SH-SY5Y (cell line): ENCODE results near the gene DPEP2NB.

Experiments
- GATA2 ChIP-seq: IDR thresholded peaks from 2 replicates; pipeline ENCODE4 v1.6.1; 2011; ENCODE audit warnings: mild to moderate bottlenecking, low read depth, low read length
- GATA3 ChIP-seq: IDR thresholded peaks from 2 replicates; pipeline ENCODE4 v1.6.1; 2011; ENCODE audit warnings: low read depth, mild to moderate bottlenecking, low read length, moderate library complexity

The DPEP2NB gene

GRCh38 chr16:67996666-67997065 is 19.0 kb downstream of the DPEP2NB start:
- TF ChIP-seq GATA2 (no peak), GATA3 (no peak)

- TF ChIP-seq GATA3, result no peak
These were observed 20.3 kb downstream of the DPEP2NB start for GRCh38 chr16:67995423-67995822.

- TF ChIP-seq GATA3 (no peak), GATA2 (no peak)
These were observed 22.3 kb downstream of the DPEP2NB start for GRCh38 chr16:67993207-67994039.

- no peak for TF ChIP-seq GATA3
- no peak for TF ChIP-seq GATA2
These were observed 23.0 kb downstream of the DPEP2NB start for GRCh38 chr16:67992661-67993206.

GRCh38 chr16:67990018-67990386 is 25.7 kb downstream of the DPEP2NB start:
- TF ChIP-seq GATA3 (no peak), GATA2 (no peak)

GRCh38 chr16:67989322-67990017 is 26.2 kb downstream of the DPEP2NB start:
- TF ChIP-seq GATA3 (no peak), GATA2 (no peak)

- TF ChIP-seq GATA2 (no peak), GATA3 (no peak)
These were observed 27.0 kb downstream of the DPEP2NB start for GRCh38 chr16:67988675-67989074.

GRCh38 chr16:67987460-67988160 is 28.1 kb downstream of the DPEP2NB start:
- TF ChIP-seq GATA3 (no peak), GATA2 (no peak)

GRCh38 chr16:67986949-67987348 is 28.8 kb downstream of the DPEP2NB start:
- no peak for TF ChIP-seq GATA2
- TF ChIP-seq GATA3, result no peak

GRCh38 chr16:67982011-67982696 is 33.6 kb downstream of the DPEP2NB start:
- TF ChIP-seq GATA2 (no peak), GATA3 (no peak)

- TF ChIP-seq GATA3 (no peak), GATA2 (no peak)
These were observed 35.6 kb downstream of the DPEP2NB start, which contains the start of gene DPEP3 for GRCh38 chr16:67979955-67980678. Gene DPEP3 (minus strand): TSS chr16:67980499. CDS start chr16:67980380, 119 bp downstream.

- TF ChIP-seq GATA2 (no peak), GATA3 (no peak)
These were observed 38.1 kb downstream of the DPEP2NB start for GRCh38 chr16:67977469-67978227.
